WTC11 (cell line): ENCODE data around the gene SAMD13. TPM values are rescaled to one million over a fixed set of nuclear protein-coding genes. Genes with fewer than 3 reads are reported as not detected.

Experiments used
- ATAC-seq: fragments of 200-7000 bp; cut with Tn5 transposase; 2 replicates; pipeline ENCODE4 v1.10.0; 2021; ENCODE audit warnings: mild to moderate bottlenecking, moderate library complexity
- CTCF ChIA-PET: fragments of 300-600 bp; sonication (Branson Sonifier 250); formaldehyde crosslinking; loops from one replicate; lab custom pipeline; 2021; ENCODE audit warnings: antibody characterized with exemption; lab: Charles Lee
- POLR2A ChIA-PET: fragments of 350-600 bp; sonication (Branson Sonifier 250); formaldehyde crosslinking; loops from one replicate; lab custom pipeline; 2021; ENCODE audit warnings: antibody characterized with exemption; lab: Charles Lee
- DNase-seq: peaks from one replicate; pipeline ENCODE4 v3.0.0; 2021; ENCODE audit warnings: low spot score
- H3K27ac Mint-ChIP-seq: 2 replicates; pipeline ENCODE4 v1.8.0; 2021; ENCODE audit warnings: mixed read lengths
- H3K27me3 Mint-ChIP-seq: 2 replicates; pipeline ENCODE4 v1.8.0; 2021; ENCODE audit warnings: low read depth, mild to moderate bottlenecking, moderate library complexity, mixed read lengths
- H3K36me3 Mint-ChIP-seq: 2 replicates; pipeline ENCODE4 v1.8.0; 2021; ENCODE audit warnings: mixed read lengths
- H3K4me1 Mint-ChIP-seq: 2 replicates; pipeline ENCODE4 v1.8.0; 2022; ENCODE audit warnings: mixed read lengths
- H3K4me3 Mint-ChIP-seq: 2 replicates; pipeline ENCODE4 v1.8.0; 2021; ENCODE audit warnings: mild to moderate bottlenecking, moderate library complexity, mixed read lengths
- H3K9me3 Mint-ChIP-seq: 2 replicates; pipeline ENCODE4 v1.8.0; 2021; ENCODE audit warnings: mixed read lengths
- ATF1 ChIP-seq: sonication (generic); formaldehyde crosslinking; IDR thresholded peaks from 2 replicates; pipeline ENCODE4 v1.8.1; 2023; ENCODE audit warnings: mild to moderate bottlenecking, moderate library complexity, missing genetic modification reagents
- ATF6 ChIP-seq: sonication (generic); formaldehyde crosslinking; IDR thresholded peaks from 2 replicates; pipeline ENCODE4 v1.8.1; 2023; ENCODE audit warnings: mild to moderate bottlenecking, missing genetic modification reagents
- CBFB ChIP-seq: sonication (generic); formaldehyde crosslinking; IDR thresholded peaks from 2 replicates; pipeline ENCODE4 v1.8.1; 2022; ENCODE audit warnings: mild to moderate bottlenecking, low read depth, missing genetic modification reagents
- CREM ChIP-seq: sonication (generic); formaldehyde crosslinking; IDR thresholded peaks from 2 replicates; pipeline ENCODE4 v1.8.1; 2022; ENCODE audit warnings: mild to moderate bottlenecking, missing genetic modification reagents, moderate library complexity
- ELF4 ChIP-seq: sonication (generic); formaldehyde crosslinking; IDR thresholded peaks from 2 replicates; pipeline ENCODE4 v1.8.1; 2022; ENCODE audit warnings: low read depth, mild to moderate bottlenecking, moderate library complexity, missing genetic modification reagents
- HMGXB4 ChIP-seq: sonication (generic); formaldehyde crosslinking; IDR thresholded peaks from 2 replicates; pipeline ENCODE4 v1.8.1; 2023; ENCODE audit warnings: mild to moderate bottlenecking, moderate library complexity, missing genetic modification reagents
- NFE2L1 ChIP-seq: sonication (generic); formaldehyde crosslinking; IDR thresholded peaks from 2 replicates; pipeline ENCODE4 v1.8.1; 2023; ENCODE audit warnings: missing genetic modification reagents
- PRRX2 ChIP-seq: fragments of 250-450 bp; sonication (Bioruptor Pico); IDR thresholded peaks from 2 replicates; pipeline ENCODE4 v1.8.0; 2021; ENCODE audit warnings: mild to moderate bottlenecking
- TCF7 ChIP-seq: sonication (generic); formaldehyde crosslinking; IDR thresholded peaks from 2 replicates; pipeline ENCODE4 v1.8.0; 2022; ENCODE audit warnings: mild to moderate bottlenecking, low read depth, missing genetic modification reagents, moderate library complexity
- TP53 ChIP-seq: sonication (generic); formaldehyde crosslinking; IDR thresholded peaks from 2 replicates; pipeline ENCODE4 v1.8.1; 2023; ENCODE audit warnings: mild to moderate bottlenecking, missing genetic modification reagents
- ZNF232 ChIP-seq: sonication (generic); formaldehyde crosslinking; IDR thresholded peaks from 2 replicates; pipeline ENCODE4 v1.8.0; 2022; ENCODE audit warnings: mild to moderate bottlenecking, missing genetic modification reagents
- ZNF416 ChIP-seq: fragments of 250-450 bp; sonication (Bioruptor Pico); IDR thresholded peaks from 2 replicates; pipeline ENCODE4 v1.9.0; 2021; ENCODE audit warnings: mild to moderate bottlenecking, inconsistent platforms
- ZNF532 ChIP-seq: fragments of 250-450 bp; sonication (Bioruptor Pico); IDR thresholded peaks from 2 replicates; pipeline ENCODE4 v1.9.0; 2021; ENCODE audit warnings: mild to moderate bottlenecking, borderline replicate concordance
- ZSCAN18 ChIP-seq: fragments of 250-450 bp; sonication (Bioruptor Pico); IDR thresholded peaks from 2 replicates; pipeline ENCODE4 v2.1.2; 2022; ENCODE audit warnings: mild to moderate bottlenecking, moderate library complexity
- total RNA-seq: library from RNA; stranded (reverse); gene quantifications from 3 replicates; pipeline ENCODE4 v1.2.3, GENCODE V29; 2021
- TF ChIP-seq, protein P1 (sequence below): sonication (generic); formaldehyde crosslinking; IDR thresholded peaks from 2 replicates; pipeline ENCODE4 v1.8.1; 2022; ENCODE audit warnings: low read depth, mild to moderate bottlenecking, moderate library complexity, missing genetic modification reagents, borderline replicate concordance
- TF ChIP-seq, protein P2 (sequence below): sonication (generic); formaldehyde crosslinking; IDR thresholded peaks from 2 replicates; pipeline ENCODE4 v1.8.0; 2022; ENCODE audit warnings: mild to moderate bottlenecking, missing genetic modification reagents
- TF ChIP-seq, protein P3 (sequence below): sonication (generic); formaldehyde crosslinking; IDR thresholded peaks from 2 replicates; pipeline ENCODE4 v1.8.1; 2022; ENCODE audit warnings: mild to moderate bottlenecking, moderate library complexity, missing genetic modification reagents

SAMD13 gene
- total RNA-seq, 1 experiment from 2014 or later = 1.8 TPM

DNA sequence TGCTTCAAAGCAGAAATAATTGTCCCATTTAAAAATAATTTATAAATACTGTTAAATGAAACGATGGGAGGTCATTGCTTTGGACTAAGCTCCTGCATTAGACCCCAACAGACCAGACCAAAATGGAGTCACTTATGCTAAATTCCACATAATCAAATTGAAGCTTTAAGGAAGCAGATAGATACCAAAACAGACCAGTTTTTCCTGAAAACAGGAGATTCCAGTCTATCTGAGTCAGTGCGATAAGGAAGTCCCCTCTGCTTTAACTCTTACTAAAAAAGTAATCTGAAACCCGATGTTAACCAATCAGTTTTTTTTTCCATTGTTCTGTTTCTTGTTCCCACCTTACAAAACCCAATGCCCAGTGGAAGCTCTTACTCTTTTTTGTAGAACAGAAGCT is 80.6 kb downstream of the SAMD13 start:
- DNase-seq = no peak
- ChIA-PET CTCF (interaction anchor here (0.6 to 0.9 kb wide), 2 partner anchors 12 to 241 kb away, joined by 3 read pairs; no protein-coding TSS in a partner anchor), POLR2A (no interaction called here)
- no peak for ATAC-seq
- Mint-ChIP-seq H3K9me3 (no peaks in the 10 kb centered on the region), H3K27ac (no peak overlapping the region), H3K4me3 (no peak overlapping the region), H3K27me3 (no peaks in the 10 kb centered on the region), H3K36me3 (no peaks in the 10 kb centered on the region), H3K4me1 (peaks cover 13% of the 10 kb centered on the region)
- TF ChIP-seq ZSCAN18 (CRISPR knock-in tag) (no peak), ZNF416 (CRISPR knock-in tag) (no peak), ATF6 (no peak), TP53 (CRISPR knock-in tag) (no peak), HMGXB4 (no peak), ZNF232 (no peak)
- TF ChIP-seq, protein P1, sequence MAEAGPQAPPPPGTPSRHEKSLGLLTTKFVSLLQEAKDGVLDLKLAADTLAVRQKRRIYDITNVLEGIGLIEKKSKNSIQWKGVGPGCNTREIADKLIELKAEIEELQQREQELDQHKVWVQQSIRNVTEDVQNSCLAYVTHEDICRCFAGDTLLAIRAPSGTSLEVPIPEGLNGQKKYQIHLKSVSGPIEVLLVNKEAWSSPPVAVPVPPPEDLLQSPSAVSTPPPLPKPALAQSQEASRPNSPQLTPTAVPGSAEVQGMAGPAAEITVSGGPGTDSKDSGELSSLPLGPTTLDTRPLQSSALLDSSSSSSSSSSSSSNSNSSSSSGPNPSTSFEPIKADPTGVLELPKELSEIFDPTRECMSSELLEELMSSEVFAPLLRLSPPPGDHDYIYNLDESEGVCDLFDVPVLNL = no peak
- TF ChIP-seq, protein P2, sequence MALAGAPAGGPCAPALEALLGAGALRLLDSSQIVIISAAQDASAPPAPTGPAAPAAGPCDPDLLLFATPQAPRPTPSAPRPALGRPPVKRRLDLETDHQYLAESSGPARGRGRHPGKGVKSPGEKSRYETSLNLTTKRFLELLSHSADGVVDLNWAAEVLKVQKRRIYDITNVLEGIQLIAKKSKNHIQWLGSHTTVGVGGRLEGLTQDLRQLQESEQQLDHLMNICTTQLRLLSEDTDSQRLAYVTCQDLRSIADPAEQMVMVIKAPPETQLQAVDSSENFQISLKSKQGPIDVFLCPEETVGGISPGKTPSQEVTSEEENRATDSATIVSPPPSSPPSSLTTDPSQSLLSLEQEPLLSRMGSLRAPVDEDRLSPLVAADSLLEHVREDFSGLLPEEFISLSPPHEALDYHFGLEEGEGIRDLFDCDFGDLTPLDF (CRISPR knock-in tag) = no peak

DNA sequence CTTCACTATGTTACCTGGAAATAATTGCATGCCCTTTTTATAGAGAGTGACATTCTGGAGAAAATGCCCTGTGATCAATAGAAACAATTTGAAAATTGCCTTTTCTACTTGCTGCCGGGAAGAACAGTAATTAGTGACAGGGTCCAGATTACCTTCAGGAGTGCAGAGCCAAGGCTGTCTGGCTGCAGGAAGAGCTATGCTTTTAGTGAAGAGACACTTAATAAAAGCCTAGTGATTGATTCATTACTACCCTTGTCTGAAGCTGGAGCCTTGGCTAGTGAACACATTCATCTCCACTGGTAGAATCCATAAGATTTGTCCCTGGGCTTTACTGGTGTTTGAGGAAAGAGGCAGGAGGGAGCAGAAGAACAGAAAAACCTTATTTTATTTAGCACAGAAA is 83.8 kb downstream of the SAMD13 start:
- no peak for ATAC-seq
- ChIA-PET POLR2A (no interaction called here), CTCF (no interaction called here)
- no peak for TF ChIP-seq PRRX2
- no peak for TF ChIP-seq ZNF532
- TF ChIP-seq TCF7 (CRISPR knock-in tag) = no peak
- TF ChIP-seq, protein P3, sequence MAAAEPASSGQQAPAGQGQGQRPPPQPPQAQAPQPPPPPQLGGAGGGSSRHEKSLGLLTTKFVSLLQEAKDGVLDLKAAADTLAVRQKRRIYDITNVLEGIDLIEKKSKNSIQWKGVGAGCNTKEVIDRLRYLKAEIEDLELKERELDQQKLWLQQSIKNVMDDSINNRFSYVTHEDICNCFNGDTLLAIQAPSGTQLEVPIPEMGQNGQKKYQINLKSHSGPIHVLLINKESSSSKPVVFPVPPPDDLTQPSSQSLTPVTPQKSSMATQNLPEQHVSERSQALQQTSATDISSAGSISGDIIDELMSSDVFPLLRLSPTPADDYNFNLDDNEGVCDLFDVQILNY (CRISPR knock-in tag) = no peak
- no peak for TF ChIP-seq HMGXB4
- TF ChIP-seq, protein P2 (CRISPR knock-in tag) = no peak
- TF ChIP-seq NFE2L1 (CRISPR knock-in tag) = no peak
- TF ChIP-seq ZNF232 = no peak
- no peak for TF ChIP-seq ATF1
- no peak for TF ChIP-seq ELF4 (CRISPR knock-in tag)
- TF ChIP-seq CREM (CRISPR knock-in tag) = no peak
- TF ChIP-seq CBFB (CRISPR knock-in tag) = no peak
- no peaks in the 10 kb centered on the region for H3K9me3 Mint-ChIP-seq
- no peak for DNase-seq
- no peaks in the 10 kb centered on the region for H3K36me3 Mint-ChIP-seq
- no peaks in the 10 kb centered on the region for H3K27me3 Mint-ChIP-seq
- peaks cover 13% of the 10 kb centered on the region for H3K4me1 Mint-ChIP-seq
- no peak overlapping the region for H3K27ac Mint-ChIP-seq
- no peak overlapping the region for H3K4me3 Mint-ChIP-seq
